A673 (cell line): Measurements from ENCODE around the gene CACNG4. TPM values are rescaled to one million over a fixed set of nuclear protein-coding genes. Genes with fewer than 3 reads are reported as not detected.
A peak's percentile ranks its signal among the peaks of the same experiment; 100 is the strongest.

Experiments used
- BruUV-seq: library from RNA; stranded (reverse); fragments of 400-500 nt; replicated peaks from 2 replicates; lab custom pipeline; 2021; lab: Mats Ljungman, UMichigan
- CTCF ChIA-PET: fragments of 300-600 bp; sonication (Branson Sonifier 250); formaldehyde crosslinking; loops from one replicate; lab custom pipeline; 2022; ENCODE audit warnings: antibody characterized with exemption; lab: Charles Lee
- POLR2A ChIA-PET: fragments of 300-600 bp; sonication (Branson Sonifier 250); formaldehyde crosslinking; loops from one replicate; lab custom pipeline; 2022; ENCODE audit warnings: antibody characterized with exemption; ENCODE audit not compliant: low non-redundant PET; lab: Charles Lee
- DNase-seq: peaks from one replicate; pipeline ENCODE4 v3.0.0-alpha.2; 2015; ENCODE audit warnings: low spot score
- H3K27ac ChIP-seq: fragments of 200-600 bp; sonication (generic); 2 replicates; pipeline ENCODE4 v1.5.1; 2016; ENCODE audit warnings: mixed run types, low read depth, mild to moderate bottlenecking, mixed read lengths, antibody characterized with exemption, low read length; ENCODE audit not compliant: poor library complexity, severe bottlenecking
- H3K27me3 ChIP-seq: fragments of 200-600 bp; sonication (generic); replicated peaks from 2 replicates; pipeline ENCODE4 v1.6.1; 2017; ENCODE audit warnings: mixed run types, low read depth, mild to moderate bottlenecking, mixed read lengths, antibody characterized with exemption, low read length; ENCODE audit not compliant: insufficient read depth, poor library complexity
- H3K36me3 ChIP-seq: fragments of 200-600 bp; sonication (generic); 2 replicates; pipeline ENCODE4 v1.6.1; 2016; ENCODE audit warnings: mixed run types, mild to moderate bottlenecking, mixed read lengths, antibody characterized with exemption, low read length; ENCODE audit not compliant: insufficient read depth, poor library complexity, severe bottlenecking
- H3K4me1 ChIP-seq: fragments of 200-600 bp; sonication (generic); 2 replicates; pipeline ENCODE4 v1.6.1; 2017; ENCODE audit warnings: mixed run types, mild to moderate bottlenecking, mixed read lengths, antibody characterized with exemption, low read length; ENCODE audit not compliant: insufficient read depth, poor library complexity, severe bottlenecking
- H3K4me3 ChIP-seq: fragments of 200-600 bp; sonication (generic); 2 replicates; pipeline ENCODE4 v1.5.1; 2016; ENCODE audit warnings: low read depth, mixed run types, mild to moderate bottlenecking, mixed read lengths, low read length; ENCODE audit not compliant: poor library complexity, severe bottlenecking
- H3K9me3 ChIP-seq: fragments of 200-600 bp; sonication (generic); 2 replicates; pipeline ENCODE4 v1.6.1; 2016; ENCODE audit warnings: mixed run types, low read depth, mild to moderate bottlenecking, mixed read lengths, antibody characterized with exemption, low read length; ENCODE audit not compliant: poor library complexity, severe bottlenecking
- CTCF ChIP-seq: fragments of 300-800, 200-600 bp; sonication (generic); conservative IDR thresholded peaks from 2 replicates; pipeline ENCODE4 v1.5.1; 2017; ENCODE audit warnings: low read depth, mild to moderate bottlenecking, antibody characterized with exemption, low read length, moderate library complexity, mixed read lengths
- EZH2 ChIP-seq: fragments of 200-600 bp; sonication (generic); IDR thresholded peaks from 2 replicates; pipeline ENCODE4 v1.6.1; 2017; ENCODE audit warnings: borderline replicate concordance, low read depth, mild to moderate bottlenecking, mixed read lengths, antibody characterized with exemption, low read length; ENCODE audit not compliant: poor library complexity, severe bottlenecking
- intact Hi-C: fragments of 100-400 bp; cut with micrococcal nuclease; formaldehyde crosslinking; loops from one replicate; pipeline ENCODE4 v1.10.0; 2022; ENCODE audit not compliant: unreplicated experiment
- total RNA-seq: library from RNA; stranded (reverse); gene quantifications from 2 replicates; pipeline ENCODE4 v1.2.3, GENCODE V29; 2021

The CACNG4 gene
- total RNA-seq, 1 experiment from 2014 or later = 9.7 TPM

GRCh38 chr17:67021196-67021595 lies 56.7 kb downstream of the CACNG4 start:
- Histone ChIP-seq H3K9me3 (no peaks in the 10 kb centered on the region), H3K4me1 (no peaks in the 10 kb centered on the region), H3K27me3 (no peaks in the 10 kb centered on the region), H3K36me3 (no peaks in the 10 kb centered on the region), H3K4me3 (no peak overlapping the region), H3K27ac (no peak overlapping the region)
- peak; percentile 10 for DNase-seq
- CTCF ChIA-PET = interaction anchor here (0.6 kb wide), 1 partner anchor 938 kb away, joined by 6 read pairs; no protein-coding TSS in a partner anchor
- no peak for TF ChIP-seq EZH2
- TF ChIP-seq CTCF = no peak
- POLR2A ChIA-PET = no interaction called here
- BruUV-seq = no TSS peak
- intact Hi-C loops = loop anchor here (5.0 kb wide), 1 partner anchor 39 kb away; no protein-coding TSS in a partner anchor

GRCh38 chr17:67021743-67022450 lies 57.4 kb downstream of the CACNG4 start:
- H3K27ac ChIP-seq = no peak overlapping the region
- CTCF ChIA-PET = interaction anchor here (0.6 kb wide), 1 partner anchor 939 kb away, joined by 6 read pairs; no protein-coding TSS in a partner anchor
- TF ChIP-seq CTCF = no peak
- no peak for TF ChIP-seq EZH2
- intact Hi-C loops = loop anchor here (5.0 kb wide), 1 partner anchor 40 kb away; no protein-coding TSS in a partner anchor
- H3K4me3 ChIP-seq = no peak overlapping the region
- H3K36me3 ChIP-seq = no peaks in the 10 kb centered on the region
- no peak for DNase-seq
- POLR2A ChIA-PET = no interaction called here
- no TSS peak for BruUV-seq
- no peaks in the 10 kb centered on the region for H3K9me3 ChIP-seq
- H3K4me1 ChIP-seq = no peaks in the 10 kb centered on the region
- no peaks in the 10 kb centered on the region for H3K27me3 ChIP-seq

- ChIA-PET POLR2A (no interaction called here), CTCF (no interaction called here)
- H3K9me3 ChIP-seq = no peaks in the 10 kb centered on the region
- H3K27me3 ChIP-seq = no peaks in the 10 kb centered on the region
- TF ChIP-seq CTCF (no peak), EZH2 (no peak)
- H3K36me3 ChIP-seq = no peaks in the 10 kb centered on the region
- DNase-seq = no peak
- no peak overlapping the region for H3K4me3 ChIP-seq
- BruUV-seq = no TSS peak
- H3K27ac ChIP-seq = no peak overlapping the region
- H3K4me1 ChIP-seq = no peaks in the 10 kb centered on the region
- intact Hi-C loops = loop anchor here (5.0 kb wide), 1 partner anchor 40 kb away; no protein-coding TSS in a partner anchor
Measured at GRCh38 chr17:67022451-67022810, 57.9 kb downstream of the CACNG4 start.
